Measurements from ENCODE around the gene ABRAXAS1.

ABRAXAS1 gene

DNA sequence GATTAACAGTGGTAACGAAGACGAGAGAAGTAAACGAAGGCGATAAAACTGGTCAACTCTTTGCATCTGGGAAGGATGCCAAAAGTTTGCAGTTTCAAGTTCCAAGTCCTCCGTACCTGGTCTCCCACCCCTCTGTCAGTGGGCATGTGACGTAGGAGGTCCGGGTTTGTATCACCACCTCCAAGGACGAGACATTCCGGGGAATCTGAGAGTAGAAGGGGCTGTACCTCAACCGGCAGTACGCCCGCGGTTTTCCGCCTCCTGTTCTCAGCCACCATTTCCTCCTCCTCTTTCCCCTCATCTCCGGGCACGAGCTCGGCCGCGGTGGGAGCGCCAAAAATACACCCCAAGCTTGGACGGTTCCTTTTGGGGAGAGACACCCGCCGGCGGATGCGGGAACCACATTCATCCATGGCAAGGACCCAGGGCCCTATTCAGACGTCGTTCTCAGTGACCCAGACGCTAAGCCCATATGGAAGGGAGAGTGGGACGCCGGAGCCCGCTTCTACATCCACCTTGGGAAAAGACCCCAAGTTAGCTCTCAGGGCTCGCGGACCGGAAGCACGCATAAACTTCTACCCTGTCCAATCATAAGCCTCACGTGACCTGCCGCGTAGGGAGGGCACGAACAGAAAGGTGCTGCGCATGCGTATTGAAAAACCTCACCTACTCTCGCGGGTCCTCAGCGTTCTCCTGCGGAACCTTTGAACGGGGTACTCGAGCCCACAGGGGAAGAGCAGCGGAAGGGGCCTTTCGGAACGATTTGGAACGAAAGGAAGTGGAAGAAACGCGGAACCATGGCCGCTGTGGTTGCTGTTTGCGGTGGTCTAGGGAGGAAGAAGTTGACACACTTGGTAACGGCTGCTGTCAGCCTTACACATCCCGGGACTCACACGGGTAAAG, 29.4 kb downstream of the ABRAXAS1 start, which contains the start of the genes HELQ and MRPS18C:
HELQ (minus strand) TSS at position 543 of the 903 bp plus-strand sequence; CDS start at position 413, 130 bp downstream.
MRPS18C (plus strand) TSS at position 778 of the 903 bp plus-strand sequence; CDS start at position 798, 20 bp downstream.
- FAIRE-seq = peak; percentile 99
- DNase-seq (ENCODE audit: extremely low spot score, insufficient read length, low read depth) = peak; percentile 92

DNA sequence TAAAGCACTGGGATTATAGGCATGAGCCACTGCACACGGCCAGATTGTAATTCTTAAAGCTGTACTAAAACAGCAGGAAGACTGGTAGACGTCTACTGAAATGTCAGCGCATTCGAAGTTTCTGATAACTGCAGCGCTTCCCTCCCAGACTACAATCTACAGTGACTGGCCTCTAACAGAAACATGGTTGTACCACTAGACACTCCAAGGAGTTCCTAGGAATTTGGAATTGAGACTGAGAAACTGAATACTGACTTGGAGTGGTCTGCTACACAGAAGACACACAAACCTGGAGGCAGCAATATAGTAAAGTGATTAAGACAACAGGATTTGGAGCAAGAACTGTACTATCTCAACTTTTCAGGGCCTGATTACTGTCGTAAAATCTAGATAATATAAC, 30.2 kb downstream of the ABRAXAS1 start:
- FAIRE-seq (peak; percentile 38), DNase-seq (ENCODE audit: extremely low spot score, insufficient read length, low read depth) (no peak)

DNA sequence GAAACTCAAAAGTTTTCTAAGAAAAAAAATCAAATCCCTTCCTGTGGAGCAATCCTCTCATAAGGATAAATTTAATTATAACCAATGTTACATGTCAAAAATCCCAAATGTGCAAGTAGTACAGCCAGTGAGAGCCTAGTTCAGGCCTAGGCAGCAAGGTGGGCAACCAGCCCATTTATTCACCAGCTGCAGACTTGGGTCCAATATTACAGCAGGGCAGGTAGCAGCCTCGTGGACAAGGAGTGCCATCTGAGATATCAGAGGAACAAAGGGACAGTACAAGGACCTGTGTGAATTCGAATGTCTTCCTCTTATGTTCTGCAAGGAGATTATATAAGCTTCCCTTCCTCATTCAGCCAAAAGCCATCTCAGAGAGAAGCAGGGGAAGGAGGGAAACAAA, 35.9 kb downstream of the ABRAXAS1 start:
- no peak for DNase-seq (ENCODE audit: extremely low spot score, insufficient read length, low read depth)
- FAIRE-seq = no peak

DNA sequence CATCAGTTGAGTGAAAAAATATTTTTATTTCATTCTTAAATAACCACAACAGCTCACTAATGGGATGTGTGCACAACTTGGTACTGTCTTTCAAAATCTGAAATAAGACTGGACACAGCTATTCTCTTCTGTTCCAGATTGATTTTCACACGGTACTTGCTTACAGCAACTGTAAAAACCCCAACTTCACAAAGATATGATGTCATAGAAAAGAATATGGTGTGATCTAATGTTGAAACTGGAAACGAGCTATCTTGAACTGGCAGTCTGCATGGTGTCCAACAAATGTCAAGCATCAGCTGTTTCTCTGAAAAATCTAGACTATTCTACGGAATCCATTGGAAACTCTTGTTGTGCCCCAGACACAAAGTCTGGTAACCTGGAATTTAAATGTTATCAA, 44.0 kb downstream of the ABRAXAS1 start:
- FAIRE-seq (no peak), DNase-seq (ENCODE audit: extremely low spot score, insufficient read length, low read depth) (no peak)

DNA sequence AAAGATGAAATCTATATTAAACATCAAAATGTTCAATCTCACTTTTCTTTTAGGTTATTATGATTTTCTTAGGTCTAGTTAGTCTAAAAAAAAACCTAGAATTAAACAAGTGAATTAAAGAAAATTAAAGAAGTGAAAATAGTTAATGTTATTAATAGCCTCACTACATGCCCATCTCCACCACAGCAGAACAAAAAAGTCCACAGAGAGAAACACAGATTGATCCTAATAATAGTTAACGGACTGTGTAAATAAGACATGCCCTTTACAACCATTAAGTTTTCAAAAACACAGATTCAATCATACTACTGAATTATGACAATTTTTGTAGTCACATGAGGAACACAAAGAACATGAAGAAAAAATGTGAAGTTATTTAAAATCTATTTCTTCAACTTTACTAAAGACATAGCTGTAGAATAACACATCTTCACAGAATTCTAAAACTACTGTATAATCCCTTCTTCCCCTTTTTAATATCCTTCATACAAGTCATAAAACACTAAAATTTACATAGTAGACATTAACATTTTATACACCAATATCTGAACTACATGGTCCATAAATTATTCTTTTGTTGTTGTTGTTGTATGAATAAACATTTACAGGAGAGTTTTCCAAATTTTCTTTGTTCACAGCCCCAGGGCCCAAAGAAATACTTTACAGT, 44.6 kb downstream of the ABRAXAS1 start:
- no peak for FAIRE-seq
- no peak for DNase-seq (ENCODE audit: extremely low spot score, insufficient read length, low read depth)

DNA sequence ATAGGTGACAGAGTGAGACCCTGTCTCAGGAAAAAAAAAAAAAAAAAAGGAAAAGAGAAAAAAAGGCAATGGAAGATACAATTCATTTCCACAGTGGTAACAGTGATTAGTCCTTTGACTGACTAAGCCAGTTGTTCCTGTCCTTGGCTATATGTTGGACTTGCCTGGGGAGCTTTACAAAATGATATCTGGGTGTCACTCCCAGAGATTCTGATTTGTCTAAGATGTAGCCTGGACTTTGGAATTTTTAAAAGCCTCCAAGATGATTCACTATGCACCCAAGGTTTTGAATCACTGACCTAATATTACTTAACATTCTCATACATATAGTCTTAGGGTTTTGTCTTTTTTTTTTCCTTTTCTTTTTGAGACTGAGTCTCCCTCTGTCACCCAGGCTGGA, 46.2 kb downstream of the ABRAXAS1 start:
- FAIRE-seq = no peak
- DNase-seq (ENCODE audit: extremely low spot score, insufficient read length, low read depth) = no peak

DNA sequence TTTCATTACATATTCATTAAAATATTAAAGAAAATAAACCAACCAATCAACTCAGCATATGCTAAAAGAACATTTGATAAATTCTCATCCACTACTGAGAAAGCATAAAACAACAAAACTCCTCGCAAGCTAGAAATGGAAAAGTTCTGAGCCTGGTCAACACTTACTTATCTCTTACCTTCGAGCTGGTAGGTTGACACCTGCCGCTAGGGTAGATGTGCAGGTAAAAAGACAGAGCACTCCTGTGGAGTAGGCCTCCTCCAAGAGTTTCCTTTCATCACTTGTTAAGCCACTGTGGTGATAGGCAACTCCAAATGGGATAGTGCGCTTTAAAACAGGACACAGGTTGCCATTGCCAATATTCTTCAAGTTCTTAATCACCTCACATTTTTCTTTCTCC, 48.2 kb downstream of the ABRAXAS1 start:
- FAIRE-seq (no peak), DNase-seq (ENCODE audit: extremely low spot score, insufficient read length, low read depth) (no peak)

DNA sequence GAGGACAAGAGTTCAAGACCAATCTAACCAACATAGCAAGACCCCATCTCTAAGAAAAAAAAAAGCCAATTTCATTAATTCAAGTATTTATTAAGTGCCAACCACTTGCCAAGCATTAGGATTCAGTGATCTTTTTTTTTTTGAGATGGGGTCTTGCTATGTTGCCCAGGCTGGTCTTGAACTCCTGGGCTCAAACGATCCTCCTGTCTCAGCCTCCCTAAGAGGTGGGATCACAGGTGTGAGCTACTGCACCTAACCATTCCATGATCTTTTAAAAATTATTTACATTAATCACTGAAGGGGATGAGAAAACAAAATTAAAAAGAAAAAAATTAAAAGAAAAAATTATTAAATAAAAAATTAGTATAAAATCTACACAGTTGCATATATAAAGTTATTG, 53.7 kb downstream of the ABRAXAS1 start:
- no peak for DNase-seq (ENCODE audit: extremely low spot score, insufficient read length, low read depth)
- FAIRE-seq = no peak

DNA sequence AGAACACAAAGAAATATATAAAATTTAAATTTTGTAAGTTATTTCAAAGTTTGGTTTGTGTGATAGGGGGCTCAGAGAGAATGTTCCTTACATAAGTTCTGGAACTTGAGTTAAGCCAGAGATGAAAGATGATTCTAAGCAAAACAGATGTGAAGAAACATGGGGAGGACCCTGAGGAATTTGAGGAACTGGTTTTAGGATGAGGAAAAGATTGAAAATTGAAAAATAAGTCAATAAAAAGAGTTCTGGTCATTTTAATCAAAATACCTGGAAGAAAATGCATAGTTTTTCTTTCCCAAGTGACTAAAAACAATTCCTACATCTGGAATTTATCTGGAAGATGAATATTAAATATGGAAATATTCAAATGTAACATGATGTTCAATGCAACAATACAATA, 66.7 kb downstream of the ABRAXAS1 start:
- FAIRE-seq (no peak), DNase-seq (ENCODE audit: extremely low spot score, insufficient read length, low read depth) (no peak)

DNA sequence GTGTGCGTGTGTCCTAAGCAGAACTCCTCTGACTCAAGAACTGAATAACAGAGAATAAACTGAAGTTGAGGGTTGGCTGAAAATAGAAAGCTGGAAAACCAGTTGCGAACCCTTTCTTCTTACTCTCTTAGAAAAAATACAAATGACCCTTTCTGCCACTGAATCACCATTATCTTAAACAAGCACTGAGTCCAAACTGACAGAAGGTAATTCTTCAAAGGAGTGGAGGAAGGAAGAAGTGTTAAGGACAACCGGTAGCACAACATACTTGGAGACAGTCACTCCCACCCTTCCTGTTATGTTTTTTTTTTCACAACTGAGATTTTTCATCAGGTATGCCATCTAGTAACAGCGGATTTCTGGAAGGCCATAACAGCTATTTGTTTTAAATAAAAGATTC, 67.3 kb downstream of the ABRAXAS1 start:
- FAIRE-seq = no peak
- no peak for DNase-seq (ENCODE audit: extremely low spot score, insufficient read length, low read depth)

DNA sequence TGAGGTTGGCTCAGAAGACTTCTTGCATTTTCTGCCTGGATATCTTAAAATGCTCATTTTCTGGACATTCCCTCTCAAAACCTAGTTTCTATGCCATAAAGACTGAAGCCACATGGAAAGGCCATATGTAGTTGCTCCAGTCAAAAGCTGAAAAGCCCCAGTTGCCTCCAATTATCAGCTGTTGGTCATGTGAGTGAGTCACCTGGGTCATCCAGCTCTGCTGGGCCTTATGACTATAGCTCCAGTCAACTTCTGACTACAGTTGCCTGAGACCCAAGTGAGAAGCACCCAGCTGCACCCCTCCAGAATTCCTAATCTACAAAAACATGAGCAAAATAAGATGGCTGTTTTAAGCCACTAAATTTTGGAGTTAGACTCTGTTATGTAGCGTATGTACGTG, 71.2 kb downstream of the ABRAXAS1 start:
- DNase-seq (ENCODE audit: extremely low spot score, insufficient read length, low read depth) (no peak), FAIRE-seq (no peak)

Data from GM18507 (cell line).